ENCODE results near the gene C5.
A peak's percentile ranks its signal among the peaks of the same experiment; 100 is the strongest.
"Not testable (repeated sequence)": the region's sequence is repeated elsewhere in the genome, so short reads cannot be mapped to it uniquely, and the experiment has no call there.

C5 gene

GRCh38 chr9:121050128-121050988, at the start of gene C5:
Gene C5 (minus strand): TSS chr9:121050275. CDS start chr9:121050246, 29 bp downstream.
- no peak for DNase-seq

GRCh38 chr9:121098567-121099198, 48.6 kb upstream of the C5 start:
- no peak for DNase-seq

- no peak for DNase-seq
Measured at GRCh38 chr9:121095057-121095456, 45.0 kb upstream of the C5 start.

DNA sequence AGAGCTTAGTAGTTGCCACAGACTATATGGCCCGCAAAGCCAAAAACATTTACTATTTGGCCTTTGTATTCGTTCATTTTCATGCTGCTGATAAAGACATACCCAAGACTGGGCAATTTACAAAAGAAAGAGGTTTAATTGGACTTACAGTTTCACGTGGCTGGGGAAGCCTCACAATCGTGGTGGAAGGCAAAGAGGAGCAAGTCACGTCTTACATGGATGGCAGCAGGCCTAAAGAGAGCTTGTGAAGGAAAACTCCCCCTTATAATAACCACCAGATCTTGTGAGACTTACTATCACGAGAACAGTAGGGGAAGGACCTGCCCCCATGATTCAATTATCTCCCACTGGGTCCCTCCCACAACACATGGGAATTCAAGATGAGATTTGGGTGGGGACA, 40.7 kb upstream of the C5 start:
- not testable (repeated sequence) for DNase-seq

- no peak for DNase-seq
Measured at GRCh38 chr9:121088576-121088975, 38.5 kb upstream of the C5 start.

DNA sequence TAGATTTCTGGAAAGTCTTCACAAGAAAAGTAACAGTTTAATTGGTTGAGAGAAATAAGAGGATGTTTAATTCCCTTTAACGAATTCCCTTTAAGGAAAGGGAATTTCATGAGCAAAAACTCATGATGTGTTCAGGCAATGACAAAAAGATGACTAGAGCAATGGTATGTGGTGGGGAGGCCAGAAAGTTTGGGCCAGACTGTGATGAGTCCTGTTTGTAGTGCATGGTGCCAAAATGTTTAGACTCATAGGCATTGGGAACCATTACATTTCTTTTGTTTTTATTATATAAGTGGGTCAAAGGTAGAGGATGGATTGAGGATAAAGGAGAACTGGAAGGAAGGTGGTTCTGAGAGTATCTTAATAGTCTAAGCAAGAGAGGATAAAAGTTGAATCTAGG, 35.6 kb upstream of the C5 start:
- DNase-seq: no peak

DNA sequence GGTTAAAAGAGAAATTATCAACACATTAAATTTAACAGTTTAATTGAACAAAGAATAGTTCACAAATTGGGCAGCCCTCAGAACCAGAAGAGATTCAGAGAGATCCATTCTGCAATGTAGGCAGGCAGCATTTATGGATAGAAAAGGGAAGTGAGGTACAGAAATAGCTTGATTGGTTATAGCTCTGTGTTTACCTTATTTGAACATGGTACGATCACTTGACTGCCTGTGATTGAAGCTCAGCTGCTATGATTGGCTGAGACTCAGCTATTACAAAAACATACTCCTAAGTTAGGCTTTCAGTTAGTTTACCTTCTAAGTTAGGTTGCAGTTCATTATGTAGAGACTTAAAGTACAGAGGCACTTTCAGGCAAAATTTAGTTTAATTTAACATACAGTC, 32.0 kb upstream of the C5 start:
- DNase-seq: no peak

DNA sequence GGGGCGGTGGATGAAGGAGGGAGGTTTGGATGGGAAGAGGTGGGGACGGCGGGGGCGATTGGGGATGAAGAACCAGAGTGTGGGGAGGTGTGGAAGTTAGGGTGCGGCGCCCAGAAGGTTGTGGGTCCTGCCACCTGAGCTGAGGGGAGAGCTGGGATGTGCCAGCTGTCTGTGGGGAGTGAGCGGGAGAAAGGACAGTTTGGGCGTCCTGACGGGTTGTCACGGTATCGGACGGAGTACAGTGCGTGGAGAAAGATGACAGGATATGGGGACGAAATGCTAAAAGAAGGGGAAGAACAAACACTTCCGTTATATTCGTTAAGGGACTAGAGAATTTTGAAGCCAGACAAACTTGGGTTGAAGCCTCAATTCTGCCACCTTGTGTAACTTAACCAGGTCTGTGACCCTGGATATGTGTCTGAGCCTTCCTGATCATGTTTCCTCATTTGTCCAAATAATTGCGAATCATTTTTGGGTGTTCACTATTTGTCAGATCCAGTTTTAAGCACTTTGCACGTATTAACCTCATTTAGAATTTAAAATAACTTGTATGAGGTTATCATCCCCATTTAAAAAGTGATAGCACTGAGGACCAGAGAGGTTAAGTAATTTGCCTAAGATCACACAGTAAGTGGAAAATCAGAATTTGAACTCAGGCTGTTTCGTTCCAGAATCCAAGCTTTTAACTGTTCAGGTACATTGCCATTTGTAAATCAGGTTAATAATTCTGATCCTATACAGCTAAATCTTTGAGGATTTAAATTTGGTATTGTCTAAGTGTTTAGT, 25.4 kb upstream of the C5 start:
- DNase-seq: no peak

GRCh38 chr9:121074370-121075250, 24.5 kb upstream of the C5 start, which contains the start of gene CNTRL:
Gene CNTRL (plus strand): TSS chr9:121074955. CDS start chr9:121088327, 13,372 bp downstream.
- DNase-seq: peak; percentile 48

GRCh38 chr9:121073038-121073437, 23.0 kb upstream of the C5 start:
- DNase-seq: no peak

- DNase-seq: no peak
Measured at GRCh38 chr9:121071756-121072421, 21.8 kb upstream of the C5 start.

- DNase-seq: no peak
Measured at GRCh38 chr9:121071370-121071755, 21.3 kb upstream of the C5 start.

DNA sequence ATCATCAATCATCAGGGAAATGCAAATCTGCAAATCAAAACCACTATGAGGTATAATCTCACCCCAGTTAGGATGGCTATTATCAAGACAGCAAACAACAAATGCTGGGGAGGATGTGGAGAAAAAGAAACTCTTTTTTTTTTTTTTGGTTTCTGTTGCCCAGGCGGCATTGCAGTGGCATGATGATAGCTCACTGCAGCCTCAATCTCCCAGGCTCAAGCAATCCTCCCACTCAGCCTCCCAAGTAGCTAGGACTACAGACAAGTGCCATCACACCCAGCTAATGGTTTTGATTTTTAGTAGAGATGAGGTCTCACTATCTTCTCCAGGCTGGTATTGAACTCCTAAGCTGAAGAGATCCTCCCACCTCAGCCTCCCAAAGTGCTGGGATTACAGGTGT, 19.3 kb upstream of the C5 start:
- DNase-seq: no peak

DNA sequence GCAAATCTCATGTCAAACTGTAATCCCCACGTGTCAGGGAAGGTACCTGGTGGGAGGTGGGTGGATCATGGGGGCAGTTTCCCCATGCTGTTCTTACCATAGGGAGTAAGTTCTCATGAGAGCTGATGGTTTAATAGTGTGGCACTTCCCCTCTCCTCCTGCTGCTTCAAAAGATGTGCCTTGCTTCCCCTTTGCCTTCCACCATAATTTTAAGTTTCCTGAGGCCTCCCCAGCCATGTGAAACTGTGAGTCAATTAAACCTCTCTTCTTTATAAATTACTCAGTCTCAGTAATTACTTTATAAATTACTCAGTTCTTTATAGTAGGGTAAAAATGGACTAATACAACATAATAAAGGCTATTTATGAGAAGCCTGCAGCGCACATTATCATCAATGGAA, 17.6 kb upstream of the C5 start:
- DNase-seq: no peak

GRCh38 chr9:121066850-121067249, 16.8 kb upstream of the C5 start:
- DNase-seq: no peak

DNA sequence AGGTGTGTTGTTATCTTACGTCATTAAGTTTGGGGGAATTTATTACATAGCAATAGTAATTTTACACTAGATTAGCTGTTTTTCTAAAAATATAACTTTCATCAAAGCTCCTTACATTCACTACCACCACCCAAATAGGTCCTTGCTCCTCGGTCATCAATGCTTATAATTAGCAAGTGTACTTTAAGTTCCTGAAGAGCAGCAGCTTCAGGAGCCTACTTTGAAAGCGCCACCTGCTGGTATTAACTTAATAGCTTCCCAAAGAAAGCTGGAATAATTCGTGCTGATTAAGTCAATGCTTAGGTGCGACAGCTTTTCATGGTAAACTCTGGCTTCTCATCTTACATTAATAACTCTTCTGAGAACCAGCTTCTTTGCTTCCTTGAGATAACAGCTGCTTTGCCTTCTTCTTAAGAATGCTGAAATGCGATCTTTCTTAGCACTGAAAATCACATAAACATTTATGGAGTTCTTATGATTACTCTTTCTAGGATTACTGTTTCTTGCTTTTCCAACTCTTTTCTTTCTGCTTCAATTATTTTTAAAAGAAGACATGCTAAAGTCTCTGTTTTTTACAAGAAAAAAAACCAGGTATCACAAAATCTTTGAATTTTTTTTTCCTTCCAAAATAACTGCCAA, 10.0 kb upstream of the C5 start:
- no peak for DNase-seq

DNA sequence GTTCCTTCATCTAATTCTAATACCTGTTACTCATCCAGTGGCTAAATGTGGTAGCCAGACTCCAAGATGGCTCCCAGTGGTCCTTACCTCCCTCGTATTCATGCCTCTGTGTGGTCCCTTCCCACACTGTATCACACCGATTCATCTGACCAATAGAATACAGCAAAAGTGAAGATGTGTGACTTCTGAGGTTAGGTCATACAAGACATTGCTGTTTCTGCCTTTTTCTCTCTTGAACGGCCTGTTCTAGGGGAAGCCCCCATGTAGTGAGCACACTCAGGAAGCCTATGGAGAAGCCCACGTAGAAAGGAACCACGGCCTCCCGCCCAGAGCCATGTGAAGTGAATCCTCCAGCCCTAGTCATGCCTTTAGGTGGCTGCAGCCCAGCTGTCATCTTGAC, 9.4 kb upstream of the C5 start:
- no peak for DNase-seq

DNA sequence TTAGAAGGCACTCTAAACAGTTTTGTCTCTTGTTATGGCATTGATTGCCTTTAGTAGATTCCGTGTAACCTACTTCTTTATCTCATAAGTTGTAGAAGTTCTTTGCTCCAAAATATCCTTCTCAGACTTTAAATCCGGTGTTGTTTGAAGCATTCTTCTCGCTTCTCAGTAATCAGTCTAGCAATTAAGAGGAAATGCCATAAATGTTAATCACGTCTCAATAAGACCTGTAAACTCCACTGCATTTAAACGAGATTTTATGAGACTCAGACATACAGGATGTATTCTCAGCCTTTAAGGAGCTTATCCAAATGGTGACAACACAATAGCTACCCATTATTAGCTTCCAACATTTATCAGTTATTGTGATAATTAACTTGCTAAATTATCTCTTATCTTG, 7.7 kb upstream of the C5 start:
- DNase-seq: no peak

- DNase-seq: no peak
Measured at GRCh38 chr9:121055642-121056143, 5.6 kb upstream of the C5 start.

DNA sequence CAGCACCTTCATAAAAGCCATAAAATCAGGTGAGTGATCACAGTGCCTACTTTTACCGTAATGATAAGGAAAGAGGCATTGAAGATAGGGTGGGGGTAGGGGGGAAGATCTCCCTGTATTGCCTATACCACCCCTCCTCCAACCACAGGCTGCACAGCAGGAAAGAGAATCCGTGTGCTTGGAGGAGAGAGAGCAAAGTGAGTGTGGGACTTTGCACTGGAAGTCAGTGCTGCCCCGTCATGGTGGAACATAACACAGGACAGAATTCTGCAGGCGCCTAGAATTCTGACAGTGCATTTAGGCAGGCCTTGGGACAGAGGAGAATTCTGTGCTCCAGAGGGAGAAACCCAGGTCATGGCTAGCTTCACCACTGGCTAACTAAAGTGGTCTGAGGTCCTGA, 3.5 kb upstream of the C5 start:
- no peak for DNase-seq

GRCh38 chr9:121048618-121049017, 1.5 kb downstream of the C5 start:
- DNase-seq: no peak

Data from GOT3 (cell line).